NT2/D1 (cell line): Measurements from ENCODE around the gene LTBR.
A peak's percentile ranks its signal among the peaks of the same experiment; 100 is the strongest.

Experiments used
- DNase-seq: peaks from one replicate; pipeline ENCODE4 v3.0.0-alpha.2; 2011; ENCODE audit warnings: low read depth, low spot score
- H3K27me3 ChIP-seq: 2 replicates; pipeline ENCODE4 v1.6.0; 2011; ENCODE audit warnings: mild to moderate bottlenecking; ENCODE audit not compliant: insufficient read length, insufficient read depth
- H3K36me3 ChIP-seq: 2 replicates; pipeline ENCODE4 v1.6.1; 2011; ENCODE audit warnings: mild to moderate bottlenecking, low read length, mixed read lengths; ENCODE audit not compliant: insufficient read depth, insufficient read length
- H3K4me1 ChIP-seq: 2 replicates; pipeline ENCODE4 v1.5.1; 2011; ENCODE audit not compliant: insufficient read depth, insufficient read length
- H3K4me3 ChIP-seq: 2 replicates; pipeline ENCODE4 v1.5.1; 2011; ENCODE audit warnings: low read depth; ENCODE audit not compliant: insufficient read length
- H3K9ac ChIP-seq: 2 replicates; pipeline ENCODE4 v1.6.0; 2011; ENCODE audit warnings: low read depth; ENCODE audit not compliant: insufficient read length
- H3K9me3 ChIP-seq: 2 replicates; pipeline ENCODE4 v1.5.1; 2011; ENCODE audit warnings: mild to moderate bottlenecking, low read length; ENCODE audit not compliant: insufficient read depth
- SUZ12 ChIP-seq: IDR thresholded peaks from 2 replicates; pipeline ENCODE4 v1.6.1; 2011; ENCODE audit not compliant: insufficient read length, insufficient read depth; ENCODE audit errors: extremely low read depth
- YY1 ChIP-seq: IDR thresholded peaks from 2 replicates; pipeline ENCODE4 v1.6.1; 2011; ENCODE audit not compliant: insufficient read length, insufficient read depth
- ZNF274 ChIP-seq: IDR thresholded peaks from 2 replicates; pipeline ENCODE4 v1.6.1; 2011; ENCODE audit warnings: mild to moderate bottlenecking, low read depth, low read length

LTBR gene

GRCh38 chr12:6360578-6361490 is 23.1 kb upstream of the LTBR start:
- no peak for TF ChIP-seq SUZ12
- TF ChIP-seq ZNF274 = no peak
- TF ChIP-seq YY1 = no peak
- Histone ChIP-seq H3K9me3 (no peaks in the 10 kb centered on the region), H3K27me3 (no peaks in the 10 kb centered on the region), H3K4me3 (no peak overlapping the region), H3K36me3 (no peaks in the 10 kb centered on the region), H3K9ac (no peak overlapping the region), H3K4me1 (peaks cover 9% of the 10 kb centered on the region)
- DNase-seq = no peak

GRCh38 chr12:6361834-6362233 is 22.1 kb upstream of the LTBR start:
- DNase-seq = no peak
- no peaks in the 10 kb centered on the region for H3K36me3 ChIP-seq
- peaks cover 9% of the 10 kb centered on the region for H3K4me1 ChIP-seq
- H3K9me3 ChIP-seq = no peaks in the 10 kb centered on the region
- no peak for TF ChIP-seq YY1
- TF ChIP-seq SUZ12 = no peak
- TF ChIP-seq ZNF274 = no peak
- no peak overlapping the region for H3K4me3 ChIP-seq
- no peak overlapping the region for H3K9ac ChIP-seq
- no peaks in the 10 kb centered on the region for H3K27me3 ChIP-seq

GRCh38 chr12:6362403-6362802 is 21.6 kb upstream of the LTBR start:
- H3K4me3 ChIP-seq = no peak overlapping the region
- H3K9ac ChIP-seq = no peak overlapping the region
- no peaks in the 10 kb centered on the region for H3K27me3 ChIP-seq
- peaks cover 9% of the 10 kb centered on the region for H3K4me1 ChIP-seq
- no peaks in the 10 kb centered on the region for H3K9me3 ChIP-seq
- H3K36me3 ChIP-seq = no peaks in the 10 kb centered on the region
- TF ChIP-seq SUZ12 = no peak
- DNase-seq = no peak

- TF ChIP-seq SUZ12 = no peak
- no peak for TF ChIP-seq YY1
- no peak for TF ChIP-seq ZNF274
- Histone ChIP-seq H3K27me3 (no peaks in the 10 kb centered on the region), H3K9ac (no peak overlapping the region), H3K9me3 (no peaks in the 10 kb centered on the region), H3K4me3 (no peak overlapping the region), H3K4me1 (peaks cover 9% of the 10 kb centered on the region), H3K36me3 (no peaks in the 10 kb centered on the region)
- DNase-seq = no peak
These were observed 21.0 kb upstream of the LTBR start for GRCh38 chr12:6363010-6363329.

GRCh38 chr12:6363330-6364043 is 20.5 kb upstream of the LTBR start:
- H3K9me3 ChIP-seq = no peaks in the 10 kb centered on the region
- no peak for DNase-seq
- no peaks in the 10 kb centered on the region for H3K36me3 ChIP-seq
- H3K4me1 ChIP-seq = peaks cover 9% of the 10 kb centered on the region
- no peak for TF ChIP-seq YY1
- peak overlapping the region; percentile 62 for H3K4me3 ChIP-seq
- no peaks in the 10 kb centered on the region for H3K27me3 ChIP-seq
- peak overlapping the region; percentile 78 for H3K9ac ChIP-seq

- Histone ChIP-seq H3K4me3 (peak overlapping the region; percentile 62), H3K4me1 (peaks cover 12% of the 10 kb centered on the region), H3K9ac (peak overlapping the region; percentile 78), H3K36me3 (no peaks in the 10 kb centered on the region), H3K9me3 (no peaks in the 10 kb centered on the region), H3K27me3 (no peaks in the 10 kb centered on the region)
- TF ChIP-seq SUZ12 (no peak), ZNF274 (no peak), YY1 (no peak)
- DNase-seq = no peak
These were observed 20.0 kb upstream of the LTBR start for GRCh38 chr12:6364044-6364374.

- no peaks in the 10 kb centered on the region for H3K9me3 ChIP-seq
- DNase-seq = no peak
- H3K4me1 ChIP-seq = peaks cover 17% of the 10 kb centered on the region
- no peaks in the 10 kb centered on the region for H3K36me3 ChIP-seq
- TF ChIP-seq ZNF274 (no peak), SUZ12 (no peak), YY1 (no peak)
- H3K27me3 ChIP-seq = no peaks in the 10 kb centered on the region
- no peak overlapping the region for H3K9ac ChIP-seq
- H3K4me3 ChIP-seq = no peak overlapping the region
These were observed 16.6 kb upstream of the LTBR start for GRCh38 chr12:6367065-6367968.
